Keratinocyte (primary cell): Measurements from ENCODE around the gene LRFN4. TPM values are rescaled to one million over a fixed set of nuclear protein-coding genes. Genes with fewer than 3 reads are reported as not detected.

Source experiments
- DNase-seq: peaks from one replicate; pipeline ENCODE4 v3.0.0-alpha.2; 2011; ENCODE audit warnings: low read depth, missing footprints, low spot score
- FAIRE-seq: peaks from 2 replicates; lab custom pipeline; 2011; peaks lifted over from hg19 to GRCh38; lab: Jason Lieb, UNC
- H2AFZ ChIP-seq: 2 replicates; pipeline ENCODE4 v1.6.0; 2012; ENCODE audit warnings: low read length, control low read depth, inconsistent platforms; ENCODE audit not compliant: control insufficient read depth
- H3K27ac ChIP-seq: 2 replicates; pipeline ENCODE4 v1.5.1; 2011; ENCODE audit warnings: low read length; ENCODE audit not compliant: control insufficient read depth, insufficient read depth
- H3K27me3 ChIP-seq: 3 replicates; pipeline ENCODE4 v1.6.0; 2011; ENCODE audit warnings: low read length; ENCODE audit not compliant: control insufficient read depth, insufficient read depth; ENCODE audit errors: extremely low read depth
- H3K36me3 ChIP-seq, 2 experiments: 2 replicates in 1 of 2; 3 replicates in 1 of 2; pipeline ENCODE4 v1.5.1; 2011; ENCODE audit warnings: low read length in 2 of 2, mild to moderate bottlenecking in 1 of 2; ENCODE audit not compliant: control insufficient read depth in 2 of 2, insufficient read depth in 2 of 2; ENCODE audit errors: extremely low read depth in 1 of 2
- H3K4me1 ChIP-seq: 3 replicates; pipeline ENCODE4 v1.5.1; 2011; ENCODE audit warnings: low read length; ENCODE audit not compliant: control insufficient read depth, insufficient read depth; ENCODE audit errors: extremely low read depth
- H3K4me2 ChIP-seq: 3 replicates; pipeline ENCODE4 v1.6.0; 2011; ENCODE audit warnings: low read depth, low read length; ENCODE audit not compliant: control insufficient read depth, insufficient read depth; ENCODE audit errors: extremely low read depth
- H3K4me3 ChIP-seq, 3 experiments: fragments of 200-600 bp in 1 of 3; sonication (generic) in 1 of 3; 2 replicates in 2 of 3; 3 replicates in 1 of 3; pipeline ENCODE4 v1.5.1; 2011 to 2016; ENCODE audit warnings: low read length in 3 of 3, mild to moderate bottlenecking in 3 of 3, control low read depth in 2 of 3, inconsistent platforms in 1 of 3, low read depth in 1 of 3, mixed read lengths in 1 of 3, mixed run types in 1 of 3, moderate library complexity in 1 of 3; ENCODE audit not compliant: control insufficient read depth in 2 of 3, insufficient read depth in 2 of 3; ENCODE audit errors: extremely low read depth in 1 of 3
- H3K79me2 ChIP-seq: 2 replicates; pipeline ENCODE4 v1.6.0; 2012; ENCODE audit warnings: low read length; ENCODE audit not compliant: control insufficient read depth, insufficient read depth
- H3K9ac ChIP-seq: 3 replicates; pipeline ENCODE4 v1.6.0; 2011; ENCODE audit warnings: low read length; ENCODE audit not compliant: control insufficient read depth, insufficient read depth; ENCODE audit errors: extremely low read depth
- H3K9me1 ChIP-seq: 3 replicates; pipeline ENCODE4 v1.6.0; 2011; ENCODE audit warnings: low read length; ENCODE audit not compliant: control insufficient read depth, insufficient read depth; ENCODE audit errors: extremely low read depth
- H3K9me3 ChIP-seq: 2 replicates; pipeline ENCODE4 v1.5.1; 2012; ENCODE audit warnings: low read depth, low read length; ENCODE audit not compliant: control insufficient read depth
- H4K20me1 ChIP-seq: 3 replicates; pipeline ENCODE4 v1.6.0; 2011; ENCODE audit warnings: low read length; ENCODE audit not compliant: control insufficient read depth, insufficient read depth; ENCODE audit errors: extremely low read depth
- CTCF ChIP-seq, 3 experiments: IDR thresholded peaks in 1 of 3; conservative IDR thresholded peaks in 1 of 3; optimal IDR thresholded peaks in 1 of 3; 2 replicates in 2 of 3; 3 replicates in 1 of 3; pipeline versions ENCODE3 to v1.5.1; 2011; ENCODE audit warnings: low read length in 3 of 3, mild to moderate bottlenecking in 3 of 3, moderate library complexity in 2 of 3, control low read depth in 1 of 3, inconsistent platforms in 1 of 3; ENCODE audit not compliant: insufficient read depth in 2 of 3; ENCODE audit errors: extremely low read depth in 1 of 3
- EZH2 ChIP-seq: IDR thresholded peaks from one replicate; pipeline ENCODE4 v1.6.1; 2012; ENCODE audit warnings: inconsistent platforms, mild to moderate bottlenecking, low read length, moderate library complexity
- dilution Hi-C: fragments of 300-500 bp; cut with MboI; formaldehyde crosslinking; loops from one replicate; pipeline ENCODE4 v1.7.0; 2020; ENCODE audit warnings: low sequenced_read_pairs; ENCODE audit not compliant: extremely low pct_ligation_motif_present
- polyA plus RNA-seq, 5 experiments: library from polyadenylated mRNA; depleted of rRNA in 3 of 5; stranded (reverse) in 3 of 5; stranded (forward) in 1 of 5; unstranded in 1 of 5; fragments of >200 nt; gene quantifications; 1 replicate in 1 of 5; 2 replicates in 3 of 5; 3 replicates in 1 of 5; pipeline versions ENCODE4 v1.2.1 to v1.2.3, GENCODE V29; 2011 to 2012; ENCODE audit warnings: missing spikeins in 2 of 5, low read depth in 1 of 5, low replicate concordance in 1 of 5

LRFN4 gene
- polyA plus RNA-seq, 1 donor (not counting 4 experiments of a cell fraction or from before 2014, with no cell fraction given), result 1.1 TPM

DNA sequence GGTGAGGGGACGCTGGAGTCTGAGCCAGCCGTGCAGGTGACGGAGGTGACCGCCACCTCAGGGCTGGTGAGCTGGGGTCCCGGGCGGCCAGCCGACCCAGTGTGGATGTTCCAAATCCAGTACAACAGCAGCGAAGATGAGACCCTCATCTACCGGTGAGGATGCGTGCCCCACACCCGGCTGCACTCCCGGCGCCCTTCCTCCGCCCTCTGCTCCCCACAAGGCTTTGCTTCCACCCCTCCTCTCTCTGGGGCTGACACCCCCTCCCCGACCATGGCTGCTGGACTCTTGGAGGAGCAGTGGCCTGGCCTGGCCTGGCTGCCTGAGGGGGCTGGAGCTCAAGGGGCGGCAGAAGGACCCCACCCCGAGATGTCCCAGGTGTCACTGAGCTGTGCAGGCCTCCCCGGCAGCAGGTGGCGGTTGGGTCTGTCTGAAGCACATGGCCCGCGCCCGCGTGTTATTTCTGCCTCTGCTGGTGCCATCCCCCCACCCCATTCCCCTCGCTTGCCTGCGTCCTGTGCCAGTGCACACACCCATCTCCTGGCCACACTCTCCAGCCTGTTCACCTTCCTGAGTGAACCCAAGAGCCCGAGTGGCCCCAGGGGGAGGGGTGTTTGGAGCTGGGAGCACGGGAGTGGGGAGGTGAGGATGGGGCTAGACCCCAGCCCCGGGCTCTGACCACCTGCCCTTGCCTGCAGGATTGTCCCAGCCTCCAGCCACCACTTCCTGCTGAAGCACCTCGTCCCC, 2.2 kb downstream of the LRFN4 start:
- no peak for TF ChIP-seq EZH2
- TF ChIP-seq CTCF (optimal IDR thresholded peaks at IDR 0.05 in 1 of 3, IDR thresholded peaks at IDR 0.05 in 1 of 3, conservative IDR thresholded peaks at IDR 0.05 in 1 of 3; ENCODE audit: extremely low read depth in 1 of 3, insufficient read depth in 2 of 3, low read length in 3 of 3), result no peak
- Histone ChIP-seq H3K27ac (no peak overlapping the region), H2AFZ (no peak overlapping the region), H3K4me3 (no peak overlapping the region), H3K4me1 (peaks cover 15% of the 10 kb centered on the region), H3K36me3 (peaks cover 0 to 6% of the 10 kb centered on the region in 2 experiments), H3K79me2 (no peaks in the 10 kb centered on the region), H3K4me2 (no peak overlapping the region), H3K9ac (no peak overlapping the region), H3K9me1 (no peaks in the 10 kb centered on the region), H4K20me1 (peaks cover 1% of the 10 kb centered on the region), H3K9me3 (no peaks in the 10 kb centered on the region), H3K27me3 (no peaks in the 10 kb centered on the region)
- DNase-seq (no peak), FAIRE-seq (no peak)
- dilution Hi-C loops, result no loop called here

DNA sequence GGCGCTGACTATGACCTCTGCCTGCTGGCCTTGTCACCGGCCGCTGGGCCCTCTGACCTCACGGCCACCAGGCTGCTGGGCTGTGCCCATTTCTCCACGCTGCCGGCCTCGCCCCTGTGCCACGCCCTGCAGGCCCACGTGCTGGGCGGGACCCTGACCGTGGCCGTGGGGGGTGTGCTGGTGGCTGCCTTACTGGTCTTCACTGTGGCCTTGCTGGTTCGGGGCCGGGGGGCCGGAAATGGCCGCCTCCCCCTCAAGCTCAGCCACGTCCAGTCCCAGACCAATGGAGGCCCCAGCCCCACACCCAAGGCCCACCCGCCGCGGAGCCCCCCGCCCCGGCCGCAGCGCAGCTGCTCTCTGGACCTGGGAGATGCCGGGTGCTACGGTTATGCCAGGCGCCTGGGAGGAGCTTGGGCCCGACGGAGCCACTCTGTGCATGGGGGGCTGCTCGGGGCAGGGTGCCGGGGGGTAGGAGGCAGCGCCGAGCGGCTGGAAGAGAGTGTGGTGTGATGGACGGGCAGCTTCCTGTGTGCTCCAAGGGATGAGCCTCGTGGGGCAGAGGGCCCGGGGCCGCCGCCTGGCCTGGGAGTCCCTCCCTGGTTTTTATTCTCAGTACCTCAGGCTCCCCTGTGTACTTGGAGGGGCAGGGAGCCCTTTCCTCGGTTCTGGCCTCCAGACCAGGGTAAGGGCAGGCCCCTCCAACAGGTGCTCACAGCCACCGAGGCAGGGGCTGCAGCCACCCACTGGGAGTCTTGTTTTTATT, 3.0 kb downstream of the LRFN4 start:
- Histone ChIP-seq H4K20me1 (peaks cover 6% of the 10 kb centered on the region), H3K9ac (no peak overlapping the region), H3K9me1 (no peaks in the 10 kb centered on the region), H3K4me3 (no peak overlapping the region), H3K4me2 (no peak overlapping the region), H3K79me2 (no peaks in the 10 kb centered on the region), H2AFZ (no peak overlapping the region), H3K27me3 (no peaks in the 10 kb centered on the region), H3K27ac (no peak overlapping the region), H3K36me3 (peaks cover 0 to 6% of the 10 kb centered on the region in 2 experiments), H3K9me3 (no peaks in the 10 kb centered on the region), H3K4me1 (peaks cover 21% of the 10 kb centered on the region)
- DNase-seq (no peak), FAIRE-seq (no peak)
- no peak for TF ChIP-seq EZH2
- no peak for TF ChIP-seq CTCF (optimal IDR thresholded peaks at IDR 0.05 in 1 of 3, IDR thresholded peaks at IDR 0.05 in 1 of 3, conservative IDR thresholded peaks at IDR 0.05 in 1 of 3; ENCODE audit: extremely low read depth in 1 of 3, insufficient read depth in 2 of 3, low read length in 3 of 3)
- dilution Hi-C loops, result no loop called here
